Measurements from ENCODE around the gene MSH4.

- TF ChIP-seq POLR2A (IDR thresholded peaks at IDR 0.05; ENCODE audit: low read depth, low read length), result no peak
- no peak for TF ChIP-seq POLR2AphosphoS5 (IDR thresholded peaks at IDR 0.05; ENCODE audit: low read depth, low read length)
- no peak for TF ChIP-seq TAF1 (IDR thresholded peaks at IDR 0.05; ENCODE audit: low read depth, low read length)
- TF ChIP-seq SPI1 (IDR thresholded peaks at IDR 0.05; ENCODE audit: low read depth, low read length), result no peak
- TF ChIP-seq PAX5 (IDR thresholded peaks at IDR 0.05; ENCODE audit: insufficient read depth, low read length, severe bottlenecking), result no peak
- no peak for TF ChIP-seq POU2F2 (IDR thresholded peaks at IDR 0.05; ENCODE audit: low read depth, low read length)
Observed at GRCh38 chr1:75932304-75932703, 135.6 kb downstream of the MSH4 start, which contains the start of gene ASB17.
